Mucosa of descending colon (tissue), 3 donors: Measurements from ENCODE around the gene CHN2. TPM values are rescaled to one million over a fixed set of nuclear protein-coding genes. Genes with fewer than 3 reads are reported as not detected.

Experiments
- ATAC-seq: fragments of 200-7000 bp; cut with Tn5 transposase; one replicate; pipeline ENCODE4 v1.9.1; 2020; ENCODE audit warnings: mild to moderate bottlenecking, moderate library complexity
- DNase-seq, 3 donors: peaks; one replicate each; pipeline ENCODE4 v3.0.0-alpha.2; 2020
- H3K36me3 ChIP-seq: fragments of 200-600 bp; one replicate; pipeline ENCODE4 v1.8.0; 2021; ENCODE audit warnings: low read depth, mild to moderate bottlenecking
- H3K4me1 ChIP-seq: fragments of 200-600 bp; one replicate; pipeline ENCODE4 v1.8.0; 2021; ENCODE audit warnings: low read depth, mild to moderate bottlenecking
- H3K4me3 ChIP-seq: fragments of 200-600 bp; one replicate; pipeline ENCODE4 v1.8.0; 2021; ENCODE audit warnings: mild to moderate bottlenecking
- H3K9me3 ChIP-seq: fragments of 200-600 bp; one replicate; pipeline ENCODE4 v1.8.0; 2021; ENCODE audit warnings: mild to moderate bottlenecking
- CTCF ChIP-seq: fragments of 200-600 bp; IDR thresholded peaks from one replicate; pipeline ENCODE4 v1.8.0; 2022; ENCODE audit warnings: antibody characterized with exemption, mild to moderate bottlenecking
- intact Hi-C, 2 donors: fragments of 100-400 bp; cut with DNase I in 1 of 2; cut with micrococcal nuclease in 1 of 2; formaldehyde crosslinking; loops; one replicate each; pipeline versions ENCODE4 v1.11.0 to v1.11.1; 2022; cut with DNase I, micrococcal nuclease
- total RNA-seq, 3 donors: library from RNA; stranded (reverse); fragmentation: NEBNext Ultra II Directional in 2 of 3; extraction: Animal tissue kit (Norgen Biotek cat#: 25700) in 2 of 3; gene quantifications; one replicate each; pipeline versions ENCODE4 v1.2.1 to v1.2.4, GENCODE V29; 2021 to 2023
- donor health status: DM: no; HTN: no; CAD: no; lungs with moderate emphysema.
- donor health status: DM: no; HTN: no; CAD: no.
- donor health status: DM: no; HTN: yes; CAD: no.

Gene CHN2
- total RNA-seq, 3 donors from 2014 or later = 18.7 to 41.5 (median 27.6) TPM

- DNase-seq (no peak), ATAC-seq (no peak)
- intact Hi-C loops = no loop called here
- TF ChIP-seq CTCF = no peak
- no peaks in the 10 kb centered on the region for H3K9me3 ChIP-seq
- H3K36me3 ChIP-seq = no peaks in the 10 kb centered on the region
- no peak overlapping the region for H3K4me3 ChIP-seq
- peaks cover 14% of the 10 kb centered on the region for H3K4me1 ChIP-seq
Observed at GRCh38 chr7:29149036-29149435, 45.5 kb upstream of the CHN2 start.

- intact Hi-C loops = no loop called here
- ATAC-seq (no peak), DNase-seq (no peak)
- Histone ChIP-seq H3K36me3 (no peaks in the 10 kb centered on the region), H3K4me3 (no peak overlapping the region), H3K9me3 (no peaks in the 10 kb centered on the region), H3K4me1 (peaks cover 13% of the 10 kb centered on the region)
- TF ChIP-seq CTCF = no peak
Observed at GRCh38 chr7:29150856-29151255, 43.7 kb upstream of the CHN2 start.

DNA sequence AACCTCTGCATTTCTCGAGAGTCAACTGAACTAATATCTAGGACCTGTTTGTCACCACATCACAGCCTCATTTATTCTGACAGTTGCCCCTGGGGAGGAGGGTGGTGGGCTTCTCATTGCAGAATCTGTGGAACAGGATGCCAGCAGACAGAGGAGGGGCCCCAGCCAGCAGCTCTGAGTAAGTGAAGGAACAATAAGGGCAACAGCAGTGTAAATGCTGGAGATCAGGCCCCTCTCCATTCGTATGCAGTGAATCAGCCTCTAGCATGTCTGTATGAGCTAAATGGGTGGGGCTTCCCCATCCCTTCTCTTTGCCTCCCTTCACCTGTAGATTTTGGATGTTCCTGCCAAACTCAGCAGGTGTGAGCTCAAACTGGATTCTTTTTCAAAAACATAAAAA lies 40.5 kb upstream of the CHN2 start:
- H3K36me3 ChIP-seq = no peaks in the 10 kb centered on the region
- intact Hi-C loops = no loop called here
- no peaks in the 10 kb centered on the region for H3K9me3 ChIP-seq
- ATAC-seq (no peak), DNase-seq (no peak)
- no peaks in the 10 kb centered on the region for H3K4me1 ChIP-seq
- TF ChIP-seq CTCF = no peak
- H3K4me3 ChIP-seq = no peak overlapping the region

GRCh38 chr7:29156907-29157452 lies 37.6 kb upstream of the CHN2 start:
- H3K4me1 ChIP-seq = no peaks in the 10 kb centered on the region
- no peak for ATAC-seq
- no peaks in the 10 kb centered on the region for H3K36me3 ChIP-seq
- H3K9me3 ChIP-seq = no peaks in the 10 kb centered on the region
- no peak for TF ChIP-seq CTCF
- no peak overlapping the region for H3K4me3 ChIP-seq
- intact Hi-C loops = no loop called here
- no peak for DNase-seq

DNA sequence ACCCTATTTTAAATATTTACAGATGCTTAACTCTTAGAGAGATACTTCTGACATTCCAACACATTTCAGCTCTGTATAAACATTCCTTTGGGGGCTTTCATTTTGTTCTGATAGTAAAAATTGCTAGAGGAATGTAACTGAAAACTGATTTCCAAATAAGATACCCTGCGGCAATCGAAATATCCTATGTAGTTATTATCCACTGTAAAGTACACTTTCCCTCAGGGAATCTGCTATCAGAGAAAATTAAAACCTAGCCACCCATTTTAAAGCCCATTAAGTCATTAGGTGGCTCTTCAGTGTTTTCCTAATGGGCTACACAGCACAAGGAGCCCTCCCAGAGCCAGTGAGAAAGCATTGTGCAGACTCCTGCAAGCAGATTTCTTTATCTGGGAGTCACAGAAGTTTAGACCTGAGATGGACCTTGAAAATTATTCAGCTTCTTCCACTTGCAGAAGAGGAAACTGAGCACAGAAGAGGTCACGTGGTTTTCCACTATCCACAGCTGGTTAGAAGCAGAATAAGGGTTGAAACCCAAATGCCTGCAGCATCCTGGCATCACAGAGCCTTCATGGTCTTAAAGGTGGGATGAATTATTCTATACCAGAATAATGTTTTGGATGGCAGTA lies 35.7 kb upstream of the CHN2 start:
- no peak for ATAC-seq

More for the DNA sequence above, 35.7 kb upstream of the CHN2 start:
- no peak for DNase-seq
- Histone ChIP-seq H3K4me3 (no peak overlapping the region), H3K36me3 (no peaks in the 10 kb centered on the region), H3K9me3 (no peaks in the 10 kb centered on the region), H3K4me1 (no peaks in the 10 kb centered on the region)
- intact Hi-C loops = no loop called here
- no peak for TF ChIP-seq CTCF
